IPS DF 19.7 (cell line): ENCODE measurements around the gene SDK1.
"Not testable (repeated sequence)": the region's sequence is repeated elsewhere in the genome, so short reads cannot be mapped to it uniquely, and the experiment has no call there.

ENCODE experiments used
- DNase-seq: peaks from one replicate; pipeline ENCODE4 v3.0.0-alpha.2; 2013; ENCODE audit warnings: low read depth, low spot score

SDK1 gene

GRCh38 chr7:3914051-3914775, 613.2 kb downstream of the SDK1 start:
- DNase-seq = no peak

- no peak for DNase-seq
Measured at GRCh38 chr7:3915337-3915878, 614.4 kb downstream of the SDK1 start.

GRCh38 chr7:3916146-3916545, 615.1 kb downstream of the SDK1 start:
- DNase-seq = no peak

- no peak for DNase-seq
Measured at GRCh38 chr7:3917436-3917835, 616.4 kb downstream of the SDK1 start.

GRCh38 chr7:3918576-3918975, 617.5 kb downstream of the SDK1 start:
- DNase-seq = no peak

- DNase-seq = peak; percentile 73
Measured at GRCh38 chr7:3922175-3922635, 621.2 kb downstream of the SDK1 start.

- no peak for DNase-seq
Measured at GRCh38 chr7:3923307-3923918, 622.4 kb downstream of the SDK1 start.

GRCh38 chr7:3924277-3924676, 623.2 kb downstream of the SDK1 start:
- DNase-seq = no peak

- DNase-seq = no peak
Measured at GRCh38 chr7:3927446-3928110, 626.5 kb downstream of the SDK1 start.

- no peak for DNase-seq
Measured at GRCh38 chr7:3928727-3929515, 627.9 kb downstream of the SDK1 start.

- DNase-seq = no peak
Measured at GRCh38 chr7:3931843-3932242, 630.8 kb downstream of the SDK1 start.

- DNase-seq = no peak
Measured at GRCh38 chr7:3937146-3937545, 636.1 kb downstream of the SDK1 start.

- DNase-seq = no peak
Measured at GRCh38 chr7:3937605-3938004, 636.6 kb downstream of the SDK1 start.

- not testable (repeated sequence) for DNase-seq
Measured at GRCh38 chr7:3941706-3942105, 640.7 kb downstream of the SDK1 start.

- DNase-seq = no peak
Measured at GRCh38 chr7:3942276-3942675, 641.2 kb downstream of the SDK1 start.

- DNase-seq = no peak
Measured at GRCh38 chr7:3942816-3943745, 642.0 kb downstream of the SDK1 start.

- no peak for DNase-seq
Measured at GRCh38 chr7:3943779-3944520, 642.9 kb downstream of the SDK1 start.

GRCh38 chr7:3949242-3949640, 648.2 kb downstream of the SDK1 start:
- no peak for DNase-seq

GRCh38 chr7:3950249-3950648, 649.2 kb downstream of the SDK1 start:
- DNase-seq = no peak
